ENCODE data around the gene SVIL.
"Not testable (repeated sequence)": the region's sequence is repeated elsewhere in the genome, so short reads cannot be mapped to it uniquely, and the experiment has no call there.

The SVIL gene

GRCh38 chr10:29611781-29612381 is 22.9 kb downstream of the SVIL start:
- DNase-seq (ENCODE audit: low read depth in 1 of 2, low spot score in 1 of 2), result no peak
- in situ Hi-C loops (cut with HindIII; ENCODE audit: low pct_unique_long_range_greater_than_20kb, low sequenced_read_pairs), result no loop called here
- no peak for TF ChIP-seq JUND (IDR thresholded peaks at IDR 0.05; ENCODE audit: low read depth)

- in situ Hi-C loops (cut with HindIII; ENCODE audit: low pct_unique_long_range_greater_than_20kb, low sequenced_read_pairs), result no loop called here
- no peak for TF ChIP-seq JUND (IDR thresholded peaks at IDR 0.05; ENCODE audit: low read depth)
- no peak for DNase-seq (ENCODE audit: low read depth in 1 of 2, low spot score in 1 of 2)
Observed at GRCh38 chr10:29610876-29611647, 23.7 kb downstream of the SVIL start.

- DNase-seq (ENCODE audit: low read depth in 1 of 2, low spot score in 1 of 2); in situ Hi-C loops (cut with HindIII; ENCODE audit: low pct_unique_long_range_greater_than_20kb, low sequenced_read_pairs): not testable (repeated sequence)
Observed at GRCh38 chr10:29610331-29610730, 24.4 kb downstream of the SVIL start.

GRCh38 chr10:29609696-29610095 is 25.1 kb downstream of the SVIL start:
- in situ Hi-C loops (cut with HindIII; ENCODE audit: low pct_unique_long_range_greater_than_20kb, low sequenced_read_pairs), result no loop called here
- DNase-seq (ENCODE audit: low read depth in 1 of 2, low spot score in 1 of 2), result no peak
- TF ChIP-seq JUND (IDR thresholded peaks at IDR 0.05; ENCODE audit: low read depth), result no peak

- in situ Hi-C loops (cut with HindIII; ENCODE audit: low pct_unique_long_range_greater_than_20kb, low sequenced_read_pairs), result no loop called here
- DNase-seq (ENCODE audit: low read depth in 1 of 2, low spot score in 1 of 2), result no peak
- no peak for TF ChIP-seq JUND (IDR thresholded peaks at IDR 0.05; ENCODE audit: low read depth)
Observed at GRCh38 chr10:29608476-29609301, 26.1 kb downstream of the SVIL start.

GRCh38 chr10:29608062-29608461 is 26.7 kb downstream of the SVIL start:
- no peak for TF ChIP-seq JUND (IDR thresholded peaks at IDR 0.05; ENCODE audit: low read depth)
- no peak for DNase-seq (ENCODE audit: low read depth in 1 of 2, low spot score in 1 of 2)
- in situ Hi-C loops (cut with HindIII; ENCODE audit: low pct_unique_long_range_greater_than_20kb, low sequenced_read_pairs), result no loop called here

- no peak for TF ChIP-seq JUND (IDR thresholded peaks at IDR 0.05; ENCODE audit: low read depth)
- in situ Hi-C loops (cut with HindIII; ENCODE audit: low pct_unique_long_range_greater_than_20kb, low sequenced_read_pairs), result no loop called here
- no peak for DNase-seq (ENCODE audit: low read depth in 1 of 2, low spot score in 1 of 2)
Observed at GRCh38 chr10:29607576-29607975, 27.2 kb downstream of the SVIL start.

GRCh38 chr10:29606693-29607092 is 28.1 kb downstream of the SVIL start:
- in situ Hi-C loops (cut with HindIII; ENCODE audit: low pct_unique_long_range_greater_than_20kb, low sequenced_read_pairs); DNase-seq (ENCODE audit: low read depth in 1 of 2, low spot score in 1 of 2): not testable (repeated sequence)

GRCh38 chr10:29604291-29604825 is 30.4 kb downstream of the SVIL start:
- no peak for DNase-seq (ENCODE audit: low read depth in 1 of 2, low spot score in 1 of 2)
- no peak for TF ChIP-seq JUND (IDR thresholded peaks at IDR 0.05; ENCODE audit: low read depth)
- in situ Hi-C loops (cut with HindIII; ENCODE audit: low pct_unique_long_range_greater_than_20kb, low sequenced_read_pairs), result no loop called here

GRCh38 chr10:29603223-29603896 is 31.4 kb downstream of the SVIL start:
- in situ Hi-C loops (cut with HindIII; ENCODE audit: low pct_unique_long_range_greater_than_20kb, low sequenced_read_pairs), result no loop called here
- DNase-seq (ENCODE audit: low read depth in 1 of 2, low spot score in 1 of 2), result no peak

GRCh38 chr10:29600821-29601220 is 34.0 kb downstream of the SVIL start:
- in situ Hi-C loops (cut with HindIII; ENCODE audit: low pct_unique_long_range_greater_than_20kb, low sequenced_read_pairs), result no loop called here
- no peak for TF ChIP-seq JUND (IDR thresholded peaks at IDR 0.05; ENCODE audit: low read depth)

More at GRCh38 chr10:29603223-29603896, 31.4 kb downstream of the SVIL start:
- TF ChIP-seq JUND (IDR thresholded peaks at IDR 0.05; ENCODE audit: low read depth), result no peak

GRCh38 chr10:29600067-29600466 is 34.7 kb downstream of the SVIL start:
- no peak for TF ChIP-seq JUND (IDR thresholded peaks at IDR 0.05; ENCODE audit: low read depth)
- no peak for DNase-seq (ENCODE audit: low read depth in 1 of 2, low spot score in 1 of 2)
- in situ Hi-C loops (cut with HindIII; ENCODE audit: low pct_unique_long_range_greater_than_20kb, low sequenced_read_pairs), result no loop called here

More at GRCh38 chr10:29600821-29601220, 34.0 kb downstream of the SVIL start:
- no peak for DNase-seq (ENCODE audit: low read depth in 1 of 2, low spot score in 1 of 2)
